Subcutaneous adipose tissue (tissue), 4 donors: ENCODE results near the gene LUZP2. TPM values are rescaled to one million over a fixed set of nuclear protein-coding genes. Genes with fewer than 3 reads are reported as not detected.

ENCODE experiments used
- total RNA-seq, 4 donors: library from RNA; depleted of rRNA; stranded (reverse); fragments of >200 nt; gene quantifications; one replicate each; pipeline ENCODE4 v1.1.0, GENCODE V29; 2016
- TF ChIP-seq, protein P1 (sequence below): fragments of 450-650 bp; IDR thresholded peaks from one replicate; pipeline ENCODE4 v1.5.1; 2016; ENCODE audit warnings: low read depth, mild to moderate bottlenecking, control low read depth, antibody characterized with exemption, moderate library complexity

LUZP2 gene
- total RNA-seq, 4 donors from 2014 or later, result 0.33 to 0.66 (median 0.38) TPM; not detected in 1

GRCh38 chr11:24496386-24496735, 492 bp upstream of the LUZP2 start:
- TF ChIP-seq, protein P1, sequence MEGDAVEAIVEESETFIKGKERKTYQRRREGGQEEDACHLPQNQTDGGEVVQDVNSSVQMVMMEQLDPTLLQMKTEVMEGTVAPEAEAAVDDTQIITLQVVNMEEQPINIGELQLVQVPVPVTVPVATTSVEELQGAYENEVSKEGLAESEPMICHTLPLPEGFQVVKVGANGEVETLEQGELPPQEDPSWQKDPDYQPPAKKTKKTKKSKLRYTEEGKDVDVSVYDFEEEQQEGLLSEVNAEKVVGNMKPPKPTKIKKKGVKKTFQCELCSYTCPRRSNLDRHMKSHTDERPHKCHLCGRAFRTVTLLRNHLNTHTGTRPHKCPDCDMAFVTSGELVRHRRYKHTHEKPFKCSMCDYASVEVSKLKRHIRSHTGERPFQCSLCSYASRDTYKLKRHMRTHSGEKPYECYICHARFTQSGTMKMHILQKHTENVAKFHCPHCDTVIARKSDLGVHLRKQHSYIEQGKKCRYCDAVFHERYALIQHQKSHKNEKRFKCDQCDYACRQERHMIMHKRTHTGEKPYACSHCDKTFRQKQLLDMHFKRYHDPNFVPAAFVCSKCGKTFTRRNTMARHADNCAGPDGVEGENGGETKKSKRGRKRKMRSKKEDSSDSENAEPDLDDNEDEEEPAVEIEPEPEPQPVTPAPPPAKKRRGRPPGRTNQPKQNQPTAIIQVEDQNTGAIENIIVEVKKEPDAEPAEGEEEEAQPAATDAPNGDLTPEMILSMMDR, result no peak

DNA sequence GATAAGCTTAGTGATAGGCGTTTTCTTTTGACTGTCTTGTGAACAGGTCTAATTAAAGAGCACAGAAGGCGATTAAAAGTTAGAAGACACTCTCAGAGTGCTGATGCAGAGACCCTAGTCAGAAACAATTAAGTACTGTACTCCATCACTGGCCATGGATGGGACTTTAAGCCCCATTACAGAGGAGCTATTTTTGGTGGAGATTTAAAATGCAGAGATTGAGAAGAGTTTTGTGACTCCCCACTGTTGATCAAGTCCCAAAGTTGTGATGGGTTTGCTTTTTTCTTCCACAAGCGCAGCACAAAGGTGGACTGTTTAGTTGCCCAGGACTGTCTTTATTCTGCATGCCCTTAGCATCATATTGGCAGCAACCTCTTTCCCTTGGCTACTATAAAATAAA, 978 bp downstream of the LUZP2 start:
- TF ChIP-seq, protein P1, result no peak

DNA sequence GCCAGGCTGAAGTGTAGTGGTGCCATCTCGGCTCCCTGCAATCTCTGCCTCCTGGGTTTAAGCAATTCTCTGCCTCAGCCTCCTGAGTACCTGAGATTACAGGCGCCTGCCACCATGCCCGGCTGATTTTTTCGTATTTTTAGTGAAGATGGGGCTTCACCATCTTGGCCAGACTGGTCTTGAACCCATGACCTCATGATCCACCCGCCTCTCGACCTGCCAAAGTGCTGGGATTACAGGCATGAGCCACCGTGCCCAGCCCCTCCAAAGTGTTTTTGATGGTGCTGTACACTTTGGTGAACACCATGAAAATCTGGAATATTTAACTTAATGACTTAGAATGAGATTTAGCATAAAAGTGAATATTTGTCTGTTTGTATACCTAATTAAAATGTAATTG, 5.6 kb downstream of the LUZP2 start:
- TF ChIP-seq, protein P1, result no peak

GRCh38 chr11:24509114-24509513, 12.3 kb downstream of the LUZP2 start:
- TF ChIP-seq, protein P1, result no peak

- TF ChIP-seq, protein P1, result no peak
Measured at GRCh38 chr11:24511511-24511910, 14.7 kb downstream of the LUZP2 start.

- TF ChIP-seq, protein P1, result no peak
Measured at GRCh38 chr11:24513479-24514218, 16.8 kb downstream of the LUZP2 start.

DNA sequence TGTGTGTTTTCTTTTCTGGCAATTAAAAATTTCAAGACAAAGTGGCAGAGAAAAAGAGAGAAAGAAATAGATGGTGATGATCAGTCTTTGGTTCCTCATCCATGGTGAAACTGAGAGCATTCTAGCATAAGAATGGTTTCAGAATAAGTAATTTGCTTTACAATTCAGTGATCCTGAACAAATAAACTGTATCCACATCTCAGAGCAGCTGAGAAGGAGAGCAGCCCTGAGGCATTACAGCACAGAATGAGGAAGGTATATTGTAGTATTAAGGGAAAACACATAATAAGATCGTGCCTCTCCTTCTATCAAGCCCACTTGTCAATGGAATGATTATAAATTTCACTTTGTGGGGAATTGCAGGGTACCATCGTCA, 17.4 kb downstream of the LUZP2 start:
- TF ChIP-seq, protein P1, result no peak
